Measurements from ENCODE around the gene TRPM3.
"Not testable (repeated sequence)": the region's sequence is repeated elsewhere in the genome, so short reads cannot be mapped to it uniquely, and the experiment has no call there.

The TRPM3 gene

GRCh38 chr9:70988551-70988950 is 132.9 kb downstream of the TRPM3 start:
- DNase-seq = no peak

GRCh38 chr9:70987986-70988385 is 133.4 kb downstream of the TRPM3 start:
- DNase-seq = no peak

DNA sequence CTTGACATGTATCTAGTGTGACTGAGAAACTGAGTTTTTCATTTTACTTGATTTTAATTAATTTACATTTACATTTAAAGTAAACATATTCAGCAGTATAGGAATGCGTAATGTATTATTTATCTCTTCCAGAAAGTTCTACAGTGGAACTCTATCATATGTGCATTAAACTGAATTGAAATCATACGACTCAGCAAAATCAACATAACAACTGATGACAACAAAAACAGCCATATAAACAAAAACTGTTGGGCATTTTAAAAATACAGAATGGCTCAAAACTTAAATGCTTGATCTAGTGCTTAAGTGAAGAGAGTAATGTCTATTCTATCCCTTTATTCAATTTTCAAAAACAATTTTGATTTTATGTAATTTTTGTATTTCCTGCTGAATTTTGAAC is 134.4 kb downstream of the TRPM3 start:
- no peak for DNase-seq

- no peak for DNase-seq
These were observed 137.6 kb downstream of the TRPM3 start for GRCh38 chr9:70983723-70984295.

- DNase-seq = no peak
These were observed 140.1 kb downstream of the TRPM3 start for GRCh38 chr9:70981312-70981711.

DNA sequence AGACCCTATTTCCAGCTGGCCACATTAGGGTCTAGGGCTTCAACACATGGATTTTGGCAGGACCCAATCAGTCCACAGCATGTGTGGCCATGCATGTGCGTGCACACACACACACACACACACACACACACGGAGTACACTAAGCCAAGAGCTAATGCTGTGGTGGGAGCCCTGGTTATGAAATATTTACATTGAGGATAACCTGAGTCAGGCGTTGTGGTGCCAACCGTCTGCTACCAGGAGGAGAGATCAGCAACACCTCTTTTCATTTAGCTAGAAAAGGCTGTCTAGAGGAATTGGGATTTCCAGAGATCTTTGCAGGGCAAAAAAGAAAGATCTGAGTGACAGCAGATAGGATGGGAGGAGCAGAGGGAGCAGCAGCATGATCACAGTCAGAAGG is 141.5 kb downstream of the TRPM3 start:
- no peak for DNase-seq

DNA sequence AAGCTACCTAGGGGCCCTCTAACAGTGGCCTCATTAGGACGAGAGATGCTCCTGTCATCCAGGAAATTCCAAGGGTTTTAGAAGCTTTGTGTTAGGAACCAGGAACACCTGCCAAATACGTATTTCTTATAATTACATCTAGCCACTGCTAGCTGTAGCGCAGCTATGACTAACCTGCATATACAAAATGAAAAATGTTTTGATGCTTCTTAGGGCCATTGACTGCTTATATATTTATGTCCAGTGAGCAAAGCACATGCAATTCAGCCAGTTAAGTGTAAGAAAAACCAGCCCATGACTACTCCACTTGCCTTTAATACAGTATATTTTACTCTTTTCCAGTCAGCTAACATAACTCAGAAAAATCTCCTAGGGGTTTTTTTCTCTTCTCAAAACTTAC is 143.3 kb downstream of the TRPM3 start:
- no peak for DNase-seq

- no peak for DNase-seq
These were observed 145.6 kb downstream of the TRPM3 start for GRCh38 chr9:70975821-70976220.

DNA sequence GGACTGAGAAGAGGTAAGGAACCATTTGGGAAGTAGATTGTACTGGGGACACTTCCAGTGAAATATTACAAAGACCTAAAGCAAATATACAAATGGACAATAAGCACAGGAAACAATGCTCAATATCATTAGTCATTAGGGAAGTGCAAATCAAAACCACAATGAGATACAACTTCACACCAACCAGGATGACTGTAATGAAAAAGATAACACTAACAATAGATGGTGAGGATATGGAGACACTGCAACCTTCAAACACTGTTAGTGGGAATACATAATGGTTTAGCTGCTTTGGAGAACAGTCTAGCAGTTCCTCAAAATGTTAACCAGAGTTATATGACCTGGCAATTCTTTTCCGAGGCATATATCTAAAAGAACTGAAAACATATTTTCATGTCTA is 149.7 kb downstream of the TRPM3 start:
- no peak for DNase-seq

- DNase-seq = not testable (repeated sequence)
These were observed 155.0 kb downstream of the TRPM3 start for GRCh38 chr9:70966380-70966779.

GRCh38 chr9:70964861-70965260 is 156.6 kb downstream of the TRPM3 start:
- DNase-seq = no peak

DNA sequence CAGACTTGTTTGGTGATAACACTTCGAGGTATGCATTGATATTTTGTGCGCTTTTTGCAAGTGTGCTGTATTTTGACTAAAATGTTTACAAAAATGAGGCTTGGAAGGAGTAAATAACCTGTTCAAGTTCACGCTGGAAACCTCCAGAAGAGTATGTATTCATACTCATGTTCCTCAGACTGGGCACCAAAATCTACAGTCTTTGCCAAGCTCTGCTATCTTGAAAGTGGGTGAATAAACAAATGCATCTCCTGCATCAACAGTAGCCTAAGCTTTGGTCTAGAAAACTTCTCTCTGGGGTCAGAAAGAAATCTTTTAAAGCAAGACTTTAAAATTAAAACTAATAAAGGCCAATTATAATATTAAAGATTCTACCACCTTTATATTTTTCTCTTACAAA is 157.9 kb downstream of the TRPM3 start:
- DNase-seq = no peak

GRCh38 chr9:70962761-70963440 is 158.5 kb downstream of the TRPM3 start:
- DNase-seq = no peak

DNA sequence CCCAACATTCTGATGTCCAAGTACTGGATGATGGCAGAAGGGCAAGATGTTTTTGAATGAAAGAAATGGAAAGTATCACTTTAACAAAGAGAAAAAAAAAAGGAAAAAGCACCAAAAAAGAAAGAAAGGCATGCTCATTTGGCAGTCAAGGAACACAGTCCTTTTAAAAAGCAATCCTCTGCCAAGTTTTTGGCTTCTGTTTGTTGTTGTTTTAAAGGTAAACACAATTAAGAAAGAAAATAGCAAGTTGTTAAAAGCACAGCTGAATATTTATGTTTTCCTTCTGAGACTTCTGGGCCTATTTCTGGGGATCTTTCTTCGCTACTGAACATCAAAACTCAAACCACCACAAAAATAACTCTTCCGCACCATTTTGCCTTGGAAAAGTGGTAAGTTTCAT is 162.1 kb downstream of the TRPM3 start:
- no peak for DNase-seq

DNA sequence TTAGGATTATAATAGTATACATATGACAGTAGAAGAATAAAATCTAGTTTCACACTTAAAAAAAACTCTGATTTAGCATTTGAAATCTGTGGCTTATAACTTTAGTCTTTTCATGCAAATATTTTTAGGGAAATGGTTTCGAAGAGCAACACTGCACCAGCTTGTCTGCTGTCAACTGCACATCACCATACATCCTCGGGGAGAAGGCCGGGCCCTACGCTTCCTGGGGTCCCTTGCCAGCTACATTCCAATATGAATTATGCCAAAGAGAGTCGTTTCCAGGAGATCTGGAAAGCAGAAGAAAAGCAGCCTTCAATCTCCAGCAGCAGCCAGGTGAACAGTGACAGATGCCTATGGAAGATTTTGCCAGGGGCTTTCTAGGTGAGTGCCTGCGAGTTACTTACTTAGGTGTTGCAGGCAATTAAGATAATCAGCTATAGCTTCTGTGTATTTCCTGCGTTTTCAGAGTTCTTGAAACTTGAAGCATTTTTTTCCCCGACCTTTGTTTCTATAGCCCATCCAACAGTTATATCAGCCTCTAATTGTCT is 166.8 kb downstream of the TRPM3 start:
- DNase-seq = no peak

DNA sequence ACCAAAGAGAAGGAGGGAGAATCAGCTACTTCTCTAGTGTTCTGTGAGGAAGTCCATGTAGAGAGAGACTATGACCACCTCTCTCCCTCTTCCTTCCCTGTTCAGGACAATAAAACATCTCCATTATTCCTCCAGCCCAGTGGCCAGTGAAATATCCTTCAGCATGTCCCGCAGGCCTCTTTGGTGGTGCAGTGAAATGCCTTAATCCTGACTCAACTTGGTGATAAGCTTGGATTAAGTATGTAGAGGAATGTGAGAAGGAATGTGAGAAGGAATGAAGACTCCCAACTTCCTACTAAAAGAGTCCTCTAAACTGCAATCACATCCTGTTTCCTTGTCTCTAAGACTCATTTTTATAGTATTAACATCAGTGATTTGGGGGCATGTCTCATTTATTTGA is 167.3 kb downstream of the TRPM3 start:
- no peak for DNase-seq

DNA sequence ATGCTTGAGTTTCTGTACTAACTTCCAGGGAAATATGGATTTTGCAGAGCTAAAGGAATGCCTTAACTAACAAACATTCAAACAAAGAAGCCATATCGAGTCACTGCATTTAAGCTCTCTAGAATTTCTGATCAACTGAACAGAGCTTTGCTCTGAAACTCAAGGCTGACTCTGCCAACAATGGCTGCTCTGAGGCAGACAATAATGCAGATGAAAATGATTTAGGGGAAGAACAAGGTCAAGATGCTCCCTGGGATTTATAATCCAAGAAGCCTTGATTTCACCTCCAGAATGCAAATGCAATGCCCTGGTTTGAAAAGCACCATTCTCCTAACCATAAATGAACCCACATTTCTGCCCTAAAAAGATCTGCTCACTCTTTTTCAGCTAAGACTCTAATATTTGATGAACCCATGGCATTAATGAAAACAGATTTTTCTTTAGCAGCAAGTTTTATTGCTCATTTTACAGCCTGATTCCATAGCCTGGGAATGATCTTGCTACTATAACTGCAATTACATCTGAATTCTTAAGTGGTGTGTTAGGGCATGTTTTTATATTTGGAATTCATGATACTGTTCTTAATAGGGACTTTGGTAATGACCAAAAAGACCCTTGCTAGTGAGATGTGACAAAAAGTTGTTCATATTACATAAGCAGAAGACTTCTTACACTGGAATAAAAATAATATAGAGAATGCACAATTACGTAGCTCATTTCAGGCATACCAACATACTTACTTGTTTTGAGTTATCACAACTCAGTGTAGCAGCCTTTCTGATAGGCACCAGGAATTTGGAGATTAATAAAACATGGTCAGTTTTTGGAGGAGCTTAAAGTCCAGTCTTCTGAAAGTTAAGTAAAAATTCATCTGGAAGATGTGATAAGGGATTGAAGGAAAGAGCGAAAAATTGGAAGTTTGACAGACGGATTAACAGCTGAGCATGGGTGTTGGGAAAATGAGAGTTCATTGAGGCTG is 169.4 kb downstream of the TRPM3 start:
- DNase-seq = no peak

GRCh38 chr9:70950270-70950669 is 171.2 kb downstream of the TRPM3 start:
- no peak for DNase-seq

GRCh38 chr9:70949239-70949638 is 172.2 kb downstream of the TRPM3 start:
- DNase-seq = no peak

DNA sequence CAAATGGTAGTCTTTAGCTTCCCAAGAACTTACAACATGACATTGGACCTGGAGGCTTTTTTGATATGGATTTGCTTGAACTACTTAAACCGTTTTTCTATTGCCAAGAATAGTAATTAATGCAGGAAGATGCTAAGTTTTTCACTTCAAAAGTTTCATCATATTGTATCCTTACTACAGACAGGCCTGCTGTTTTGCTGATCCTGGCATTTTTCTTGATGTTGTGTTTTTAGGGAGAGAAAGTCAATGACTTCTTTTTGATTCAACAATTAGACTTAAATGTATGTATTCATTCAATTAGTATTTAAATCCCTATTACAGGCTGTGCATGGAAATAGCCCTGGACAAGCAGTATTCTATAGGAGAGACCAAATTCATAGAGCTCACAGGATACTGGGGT is 172.7 kb downstream of the TRPM3 start:
- DNase-seq = no peak

- DNase-seq = no peak
These were observed 173.9 kb downstream of the TRPM3 start for GRCh38 chr9:70947511-70947910.

DNA sequence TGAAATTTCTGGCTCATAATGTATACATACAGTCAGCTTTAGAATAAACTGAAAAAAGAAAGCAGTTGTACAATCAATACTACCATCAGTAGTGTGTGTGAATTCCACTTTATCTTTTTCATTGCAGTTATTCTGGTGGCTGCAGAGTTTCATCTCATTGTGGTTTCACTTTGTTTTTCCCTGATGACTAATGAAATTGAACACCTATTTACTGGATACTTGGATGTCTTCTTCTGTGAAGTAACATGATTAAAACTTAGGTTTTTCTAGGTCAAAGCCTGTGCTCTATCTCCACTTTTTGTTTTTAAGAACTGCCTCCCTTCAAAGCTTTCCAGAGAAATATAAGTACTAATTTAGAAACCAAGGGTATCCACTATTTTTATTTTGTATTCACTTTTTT is 174.3 kb downstream of the TRPM3 start:
- no peak for DNase-seq

GRCh38 chr9:70945301-70945700 is 176.1 kb downstream of the TRPM3 start:
- no peak for DNase-seq

DNA sequence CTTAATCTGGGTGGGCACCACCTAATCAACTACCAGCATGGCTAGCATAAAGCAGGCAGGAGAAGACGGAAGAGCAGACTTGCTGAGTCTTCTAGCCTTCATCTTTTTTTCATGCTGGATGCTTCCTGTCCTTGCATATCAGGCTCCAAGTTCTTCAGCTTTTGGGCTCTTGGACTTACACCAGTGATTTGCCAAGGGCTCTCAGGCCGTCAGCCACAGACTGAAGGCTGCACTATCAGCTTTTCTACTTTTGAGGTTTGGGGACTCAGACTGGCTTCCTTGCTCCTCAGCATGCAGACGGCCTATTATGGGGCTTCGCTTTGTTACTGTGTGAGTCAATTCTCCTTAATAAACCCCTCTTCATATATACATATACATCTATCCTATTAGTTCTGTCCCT is 180.2 kb downstream of the TRPM3 start:
- no peak for DNase-seq

Measured in activated CD4-positive, alpha-beta T cell treated with anti-CD3 and anti-CD28 coated beads for 1 hour (primary cell).